Tibial artery (tissue), 4 donors: ENCODE results near the gene RARRES2.

Experiments
- DNase-seq, 2 donors: peaks; one replicate each; pipeline ENCODE4 v3.0.0-alpha.2; 2019
- H3K27ac ChIP-seq, 2 donors: fragments of 200-600 bp; sonication (generic) in 1 of 2; 1 replicate in 1 of 2; 2 replicates in 1 of 2; pipeline ENCODE4 v1.5.1; 2018 to 2019; ENCODE audit warnings: mild to moderate bottlenecking in 1 of 2
- H3K27me3 ChIP-seq, 2 donors: fragments of 200-600 bp; sonication (generic) in 1 of 2; one replicate each; pipeline versions ENCODE4 v1.5.1 to v1.6.0; 2016 to 2019
- H3K36me3 ChIP-seq, 3 donors: fragments of 200-600 bp; sonication (generic) in 2 of 3; one replicate each; pipeline ENCODE4 v1.5.1; 2016 to 2019; ENCODE audit warnings: mild to moderate bottlenecking in 2 of 3
- H3K4me1 ChIP-seq, 4 donors: fragments of 200-600 bp; sonication (generic) in 2 of 4; 1 replicate in 3 of 4; 2 replicates in 1 of 4; pipeline ENCODE4 v1.5.1; 2016 to 2019
- H3K4me3 ChIP-seq, 2 donors: fragments of 200-600 bp; sonication (generic) in 1 of 2; 1 replicate in 1 of 2; 2 replicates in 1 of 2; pipeline ENCODE4 v1.5.1; 2018 to 2019; ENCODE audit warnings: mild to moderate bottlenecking in 2 of 2
- H3K9me3 ChIP-seq, 3 donors: fragments of 200-600 bp; sonication (generic) in 1 of 3; one replicate each; pipeline ENCODE4 v1.5.1; 2016 to 2019
- CTCF ChIP-seq, 2 experiments: fragments of 200-600 bp in 1 of 2; fragments of 450-650 bp in 1 of 2; IDR thresholded peaks; one replicate each; pipeline ENCODE4 v1.5.1; 2017 to 2019; ENCODE audit warnings: antibody characterized with exemption in 2 of 2, mild to moderate bottlenecking in 1 of 2, moderate library complexity in 1 of 2
- intact Hi-C: fragments of 100-400 bp; cut with DNase I; formaldehyde crosslinking; loops from one replicate; pipeline ENCODE4 v1.15.0; 2023; ENCODE audit warnings: low total_unique reads

The RARRES2 gene

DNA sequence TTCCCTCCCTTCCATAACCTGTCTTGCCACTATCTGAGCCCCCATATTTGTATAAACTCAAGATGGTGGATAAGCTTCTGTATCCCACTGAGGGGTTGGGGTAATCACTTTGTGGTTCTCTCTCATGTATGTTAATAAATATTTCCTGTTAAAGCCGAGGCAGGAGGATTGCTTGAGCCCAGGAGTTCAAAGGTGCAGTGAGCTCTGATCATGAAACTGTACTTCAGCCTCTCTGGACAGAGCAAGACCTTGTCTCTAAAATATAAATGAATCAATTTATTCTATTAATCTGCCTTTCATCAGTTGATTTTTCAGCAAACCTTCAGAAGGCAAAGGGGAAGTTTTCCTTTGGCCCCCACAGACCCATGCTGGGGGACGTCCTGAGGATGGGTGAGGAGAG lies 1.8 kb upstream of the RARRES2 start:
- H3K27ac ChIP-seq = no peak overlapping the region
- peaks cover 0 to 32% (median 18%) of the 10 kb centered on the region in 4 donors for H3K4me1 ChIP-seq
- TF ChIP-seq CTCF (IDR thresholded peaks at IDR 0.05) = no peak
- no peaks in the 10 kb centered on the region for H3K36me3 ChIP-seq
- H3K4me3 ChIP-seq = no peak overlapping the region
- intact Hi-C loops = no loop called here
- no peaks in the 10 kb centered on the region for H3K9me3 ChIP-seq
- no peak for DNase-seq
- no peaks in the 10 kb centered on the region for H3K27me3 ChIP-seq

- Histone ChIP-seq H3K4me3 (peak overlapping the region; percentile 59 to 63), H3K36me3 (peaks cover 0 to 11% (median 0%) of the 10 kb centered on the region in 3 donors), H3K9me3 (no peaks in the 10 kb centered on the region), H3K27ac (peak overlapping the region; percentile 71 to 90), H3K27me3 (no peaks in the 10 kb centered on the region), H3K4me1 (peaks cover 0 to 32% (median 18%) of the 10 kb centered on the region in 4 donors)
- TF ChIP-seq CTCF (IDR thresholded peaks at IDR 0.05) = no peak
- no peak for DNase-seq
- intact Hi-C loops = no loop called here
Observed at GRCh38 chr7:150342121-150342408, 636 bp upstream of the RARRES2 start.

- no peaks in the 10 kb centered on the region for H3K27me3 ChIP-seq
- DNase-seq = peak in 1 of 2 donors; percentile 67
- no peaks in the 10 kb centered on the region for H3K9me3 ChIP-seq
- peaks cover 0 to 40% (median 23%) of the 10 kb centered on the region in 4 donors for H3K4me1 ChIP-seq
- peak overlapping the region; percentile 71 to 90 for H3K27ac ChIP-seq
- peak overlapping the region; percentile 59 to 63 for H3K4me3 ChIP-seq
- peaks cover 0 to 15% (median 0%) of the 10 kb centered on the region in 3 donors for H3K36me3 ChIP-seq
- intact Hi-C loops = no loop called here
- TF ChIP-seq CTCF (IDR thresholded peaks at IDR 0.05) = no peak
Observed at GRCh38 chr7:150340875-150341262, 560 bp downstream of the RARRES2 start.

DNA sequence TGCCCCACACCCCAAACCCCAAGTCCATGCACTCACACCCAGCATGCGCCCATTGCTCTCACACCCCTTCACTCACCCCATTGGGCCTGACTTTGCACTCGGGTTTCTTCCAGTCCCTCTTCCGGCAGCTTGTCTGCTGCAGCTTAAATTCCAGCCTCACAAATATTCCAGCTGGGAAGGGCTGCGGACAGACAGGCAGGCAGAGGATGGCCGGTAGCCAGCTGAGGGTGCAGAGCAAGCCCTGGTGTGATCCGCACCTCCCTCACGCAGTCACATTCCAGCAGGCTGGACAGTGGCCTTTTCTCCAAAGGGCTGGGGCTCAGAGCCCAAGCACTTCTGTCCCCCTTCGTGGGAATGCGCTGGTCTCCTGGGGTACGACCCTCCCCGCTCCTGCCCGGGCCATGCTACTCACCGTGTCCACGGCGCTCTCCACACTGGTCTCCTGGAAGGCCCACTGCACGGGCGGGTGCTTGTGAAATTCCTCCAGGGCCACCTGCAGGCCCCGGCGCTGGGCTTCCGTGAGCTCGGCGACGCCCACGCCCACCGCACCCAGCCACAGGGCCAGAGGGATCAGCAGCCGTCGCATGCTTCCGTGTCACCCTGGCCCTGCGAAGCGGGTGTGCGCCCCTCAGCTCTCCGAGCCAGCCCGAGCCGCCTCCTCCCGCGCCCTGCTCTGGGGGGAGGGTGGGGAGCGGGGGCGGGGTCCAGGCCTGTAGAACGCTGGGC lies 1.2 kb downstream of the RARRES2 start:
- intact Hi-C loops = no loop called here
- Histone ChIP-seq H3K4me1 (peaks cover 0 to 47% (median 30%) of the 10 kb centered on the region in 4 donors), H3K9me3 (no peaks in the 10 kb centered on the region), H3K36me3 (peaks cover 0 to 15% (median 0%) of the 10 kb centered on the region in 3 donors), H3K4me3 (peak overlapping the region; percentile 59 to 63), H3K27ac (peak overlapping the region; percentile 71 to 90), H3K27me3 (no peaks in the 10 kb centered on the region)
- peak in 1 of 2 donors; percentile 77 for DNase-seq
- no peak for TF ChIP-seq CTCF (IDR thresholded peaks at IDR 0.05)

DNA sequence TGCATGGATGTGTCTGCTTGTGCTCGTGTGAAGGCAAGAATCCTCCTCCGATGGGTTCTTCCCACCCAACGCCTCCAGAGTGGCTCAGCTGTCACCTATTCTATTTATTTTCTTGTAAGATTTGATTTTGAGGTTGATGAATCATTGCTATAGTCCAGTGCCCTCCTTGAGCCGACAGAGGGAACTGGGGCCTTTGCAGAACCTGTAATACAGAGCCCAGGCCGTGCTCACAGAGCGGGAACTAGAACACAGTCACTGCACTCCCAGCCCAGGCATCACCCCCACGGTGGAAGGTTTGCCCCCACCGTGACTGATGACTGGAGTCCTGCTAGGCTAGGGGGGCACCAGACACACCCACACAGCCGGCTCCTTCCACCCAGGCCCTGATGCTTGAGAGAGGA lies 2.0 kb downstream of the RARRES2 start:
- Histone ChIP-seq H3K27me3 (no peaks in the 10 kb centered on the region), H3K4me1 (peaks cover 0 to 52% (median 32%) of the 10 kb centered on the region in 4 donors), H3K4me3 (peak overlapping the region; percentile 59 to 63), H3K27ac (peak overlapping the region in 1 of 2 donors; percentile 90), H3K9me3 (no peaks in the 10 kb centered on the region), H3K36me3 (peaks cover 0 to 15% (median 0%) of the 10 kb centered on the region in 3 donors)
- TF ChIP-seq CTCF (IDR thresholded peaks at IDR 0.05) = no peak
- intact Hi-C loops = loop anchor here (5.0 kb wide), 1 partner anchor 43 kb away; no protein-coding TSS in a partner anchor
- no peak for DNase-seq
